GM12864 (cell line): Measurements from ENCODE around the gene ZNF70.
"Not testable (repeated sequence)": the region's sequence is repeated elsewhere in the genome, so short reads cannot be mapped to it uniquely, and the experiment has no call there.

Experiments
- DNase-seq: peaks from one replicate; pipeline ENCODE4 v3.0.0-alpha.2; 2011; ENCODE audit warnings: low read depth
- H3K4me3 ChIP-seq: 2 replicates; pipeline ENCODE4 v1.5.1; 2011; ENCODE audit warnings: mild to moderate bottlenecking, low read depth, low read length, control low read depth
- CTCF ChIP-seq: IDR thresholded peaks from 2 replicates; pipeline ENCODE4 v1.5.1; 2011; ENCODE audit warnings: low read depth, mild to moderate bottlenecking, moderate library complexity, low read length, control low read depth, inconsistent platforms; ENCODE audit errors: missing control alignments

Gene ZNF70

GRCh38 chr22:23744001-23744400, 6.9 kb downstream of the ZNF70 start:
- no peak for TF ChIP-seq CTCF
- H3K4me3 ChIP-seq, result no peak overlapping the region
- no peak for DNase-seq

- no peak for TF ChIP-seq CTCF
- DNase-seq, result no peak
- H3K4me3 ChIP-seq, result no peak overlapping the region
Measured at GRCh38 chr22:23743303-23743705, 7.6 kb downstream of the ZNF70 start.

- H3K4me3 ChIP-seq, result no peak overlapping the region
- no peak for DNase-seq
- no peak for TF ChIP-seq CTCF
Measured at GRCh38 chr22:23742505-23743264, 8.2 kb downstream of the ZNF70 start.

- H3K4me3 ChIP-seq, result no peak overlapping the region
- TF ChIP-seq CTCF, result no peak
- no peak for DNase-seq
Measured at GRCh38 chr22:23737696-23738095, 13.2 kb downstream of the ZNF70 start.

- DNase-seq, H3K4me3 ChIP-seq: not testable (repeated sequence)
Measured at GRCh38 chr22:23728108-23728507, 22.8 kb downstream of the ZNF70 start.

GRCh38 chr22:23722724-23723123, 28.2 kb downstream of the ZNF70 start:
- no peak for DNase-seq

GRCh38 chr22:23722160-23722559, 28.8 kb downstream of the ZNF70 start:
- H3K4me3 ChIP-seq, result no peak overlapping the region
- DNase-seq, result no peak
- TF ChIP-seq CTCF, result no peak

More at GRCh38 chr22:23722724-23723123, 28.2 kb downstream of the ZNF70 start:
- TF ChIP-seq CTCF, result no peak
- no peak overlapping the region for H3K4me3 ChIP-seq
